ENCODE data around the gene H1-8.

H1-8 gene

GRCh38 chr3:129590215-129590614, 47.2 kb downstream of the H1-8 start:
- DNase-seq (ENCODE audit: insufficient read length, low spot score) = no peak
- no peak for FAIRE-seq

GRCh38 chr3:129591932-129592331, 49.0 kb downstream of the H1-8 start:
- FAIRE-seq = no peak
- DNase-seq (ENCODE audit: insufficient read length, low spot score) = no peak

- no peak for DNase-seq (ENCODE audit: insufficient read length, low spot score)
- FAIRE-seq = no peak
These were observed 49.6 kb downstream of the H1-8 start for GRCh38 chr3:129592381-129593131.

- FAIRE-seq (no peak), DNase-seq (ENCODE audit: insufficient read length, low spot score) (no peak)
These were observed 50.2 kb downstream of the H1-8 start for GRCh38 chr3:129593230-129593594.

GRCh38 chr3:129593595-129594339, 50.8 kb downstream of the H1-8 start:
- FAIRE-seq (peak; percentile 9), DNase-seq (ENCODE audit: insufficient read length, low spot score) (no peak)

- no peak for DNase-seq (ENCODE audit: insufficient read length, low spot score)
- FAIRE-seq = no peak
These were observed 51.4 kb downstream of the H1-8 start for GRCh38 chr3:129594409-129594808.

GRCh38 chr3:129594907-129595390, 52.0 kb downstream of the H1-8 start:
- DNase-seq (ENCODE audit: insufficient read length, low spot score) = no peak
- no peak for FAIRE-seq

- DNase-seq (ENCODE audit: insufficient read length, low spot score) = no peak
- no peak for FAIRE-seq
These were observed 52.7 kb downstream of the H1-8 start for GRCh38 chr3:129595544-129596193.

GRCh38 chr3:129596194-129597086, 53.5 kb downstream of the H1-8 start:
- DNase-seq (ENCODE audit: insufficient read length, low spot score) = no peak
- FAIRE-seq = peak; percentile 23

GRCh38 chr3:129597087-129597999, 54.4 kb downstream of the H1-8 start:
- no peak for FAIRE-seq
- DNase-seq (ENCODE audit: insufficient read length, low spot score) = no peak

- FAIRE-seq (no peak), DNase-seq (ENCODE audit: insufficient read length, low spot score) (no peak)
These were observed 55.0 kb downstream of the H1-8 start for GRCh38 chr3:129598000-129598381.

GRCh38 chr3:129598484-129598883, 55.5 kb downstream of the H1-8 start:
- DNase-seq (ENCODE audit: insufficient read length, low spot score) = no peak
- no peak for FAIRE-seq

GRCh38 chr3:129599073-129599472, 56.1 kb downstream of the H1-8 start:
- FAIRE-seq = no peak
- no peak for DNase-seq (ENCODE audit: insufficient read length, low spot score)

GRCh38 chr3:129599607-129600006, 56.6 kb downstream of the H1-8 start:
- no peak for DNase-seq (ENCODE audit: insufficient read length, low spot score)
- no peak for FAIRE-seq

- DNase-seq (ENCODE audit: insufficient read length, low spot score) (no peak), FAIRE-seq (no peak)
These were observed 57.4 kb downstream of the H1-8 start for GRCh38 chr3:129600348-129600747.

Data from HTR-8/SVneo (cell line).